HG02973 (cell line): ENCODE data around the gene BTBD2.

ENCODE experiments used
- ATAC-seq: cut with Tn5 transposase; IDR thresholded peaks from one replicate; pipeline ENCODE4 v1.9.1; 2021; ENCODE audit warnings: moderate library complexity; ENCODE audit not compliant: unreplicated experiment

The BTBD2 gene

DNA sequence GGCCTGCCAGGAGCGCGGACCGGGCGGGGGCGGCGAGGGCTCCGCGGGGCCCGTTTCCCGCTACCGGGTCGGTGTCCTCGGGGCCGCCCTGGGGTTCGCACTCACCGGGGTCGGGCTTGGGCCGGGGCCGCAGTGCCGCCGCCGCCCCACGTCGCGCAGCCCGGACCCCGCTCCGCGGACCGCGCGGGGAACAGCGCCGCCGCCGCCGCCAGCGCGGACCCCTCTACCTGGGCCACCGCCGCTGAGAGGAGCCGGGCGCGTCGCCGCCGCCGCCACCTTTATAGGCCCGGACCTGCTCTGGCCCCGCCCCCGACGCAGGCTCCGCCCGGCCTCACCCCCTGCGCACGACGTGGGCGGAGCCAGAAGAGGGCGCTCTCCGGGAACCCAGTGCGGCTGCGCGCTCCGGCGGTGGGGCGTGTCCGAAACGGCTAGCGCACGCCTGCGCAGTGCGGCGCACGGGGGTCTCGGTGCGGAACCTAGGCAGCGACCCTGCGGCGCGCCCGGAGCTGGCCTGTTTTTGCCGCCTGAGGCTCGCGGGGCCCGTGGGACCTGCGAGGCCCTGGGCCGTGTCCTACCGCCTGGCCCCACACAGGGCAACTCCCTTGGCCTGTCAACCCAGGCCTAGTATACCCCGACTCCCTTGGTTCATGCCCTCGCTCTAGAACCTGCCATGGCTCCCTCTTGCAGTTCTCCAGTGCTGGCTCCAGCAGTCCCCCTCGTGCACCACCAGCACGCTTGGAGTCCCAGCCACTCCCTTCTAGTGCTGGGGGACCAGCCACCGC is 35.7 kb upstream of the BTBD2 start, which contains the start of gene MKNK2:
Gene MKNK2, minus strand, starts transcription at position 254 of the 782 bp plus-strand sequence. CDS start 393 bp downstream, outside the sequence.
- ATAC-seq: peak; percentile 42

DNA sequence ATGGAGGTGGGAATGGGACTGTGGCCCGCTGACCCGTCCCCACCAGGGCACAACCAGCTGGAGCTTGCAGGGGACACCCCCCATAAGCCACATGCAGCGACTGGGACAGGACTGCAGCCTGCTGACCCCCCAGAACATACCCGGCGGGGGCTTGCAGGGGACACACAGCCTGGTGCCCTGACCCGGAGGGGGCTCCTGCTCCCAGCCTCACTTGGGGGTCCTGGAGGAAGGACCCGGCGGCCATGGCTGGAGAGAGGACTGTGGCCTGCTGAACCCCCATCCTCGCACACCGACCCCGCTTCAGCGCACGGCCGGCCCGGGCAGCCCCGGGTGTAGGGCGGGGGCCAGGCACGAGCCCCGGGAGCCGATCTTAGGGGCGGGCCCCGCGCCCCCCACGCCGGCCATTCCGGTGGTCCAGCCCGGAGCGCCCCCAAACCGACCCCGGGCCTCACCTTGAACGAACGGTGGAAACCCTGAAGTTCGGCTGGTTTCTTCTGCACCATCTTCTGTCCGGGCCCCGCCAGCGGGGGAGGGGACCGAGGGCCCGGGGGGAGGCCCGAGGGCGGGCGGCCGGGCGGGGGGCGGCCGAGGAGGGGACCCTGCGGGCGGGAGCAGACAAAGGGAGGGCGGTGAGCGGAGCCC is 35.0 kb upstream of the BTBD2 start:
- ATAC-seq: peak; percentile 4

DNA sequence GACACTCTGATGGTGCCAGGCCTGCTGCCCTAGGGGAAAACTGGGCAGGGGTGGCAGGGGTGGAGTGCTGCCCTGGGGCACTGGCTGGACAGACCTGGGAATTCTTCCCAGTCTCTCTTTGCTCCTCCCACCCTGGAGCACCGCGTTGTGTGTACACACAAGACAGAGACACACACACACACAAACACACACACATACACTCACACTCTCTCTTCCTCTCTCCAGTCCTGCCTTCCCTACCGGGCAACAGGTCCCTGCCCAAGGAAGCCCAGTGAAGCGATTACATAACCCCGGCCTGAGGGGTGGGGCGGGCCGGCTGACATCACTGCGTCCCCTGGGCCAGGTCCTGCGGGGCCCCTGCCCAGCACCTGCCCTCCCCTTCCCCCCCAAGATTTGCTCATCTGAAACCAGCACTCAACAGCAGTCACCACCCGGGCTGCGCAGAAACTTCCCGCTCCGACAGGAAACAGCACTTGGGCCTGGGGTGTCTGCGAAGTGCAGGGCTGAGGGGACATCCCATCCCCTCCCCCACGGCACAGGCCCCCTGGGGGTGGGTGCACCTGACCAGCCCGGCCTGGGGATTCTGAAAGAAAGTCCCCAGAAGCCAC is 34.3 kb upstream of the BTBD2 start:
- peak; percentile 1 for ATAC-seq

DNA sequence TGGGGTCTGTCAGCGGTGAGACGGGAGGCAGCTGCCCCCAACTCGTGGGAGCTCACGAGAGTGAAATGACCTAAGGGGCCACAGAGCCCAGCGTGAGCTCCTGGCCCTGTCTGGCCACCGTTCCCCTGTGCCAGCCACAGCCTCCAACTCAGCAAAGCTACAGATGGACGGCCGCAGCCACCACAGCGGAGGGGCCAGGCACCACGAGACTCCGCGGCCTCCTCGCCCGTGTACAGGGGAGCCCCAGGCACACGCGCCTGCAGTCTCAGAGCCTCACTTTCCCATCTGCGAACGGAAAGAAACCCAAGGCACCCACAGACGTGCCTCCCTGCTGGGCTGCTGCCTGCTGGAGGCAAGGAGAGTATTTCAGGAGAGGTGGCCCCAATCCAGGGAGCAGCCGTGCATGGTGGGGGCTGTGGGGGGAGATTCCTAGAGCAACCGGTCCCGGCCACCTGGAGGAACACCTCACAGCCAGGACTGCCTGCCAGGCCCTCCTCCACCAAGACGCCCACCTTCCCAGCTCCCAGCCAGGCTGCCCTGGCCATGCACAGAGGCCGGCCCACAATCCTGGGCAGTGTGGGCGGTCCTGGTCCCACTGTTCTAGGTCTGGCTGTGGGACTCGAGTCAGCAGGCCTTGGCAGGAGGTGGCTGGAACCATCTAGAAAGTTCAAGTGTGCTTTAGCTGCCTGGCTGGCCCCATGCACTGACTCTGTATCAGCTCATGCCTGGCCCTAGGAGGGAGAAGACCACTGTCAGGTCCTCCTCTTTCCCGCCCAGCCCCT is 33.6 kb upstream of the BTBD2 start:
- ATAC-seq: no peak

DNA sequence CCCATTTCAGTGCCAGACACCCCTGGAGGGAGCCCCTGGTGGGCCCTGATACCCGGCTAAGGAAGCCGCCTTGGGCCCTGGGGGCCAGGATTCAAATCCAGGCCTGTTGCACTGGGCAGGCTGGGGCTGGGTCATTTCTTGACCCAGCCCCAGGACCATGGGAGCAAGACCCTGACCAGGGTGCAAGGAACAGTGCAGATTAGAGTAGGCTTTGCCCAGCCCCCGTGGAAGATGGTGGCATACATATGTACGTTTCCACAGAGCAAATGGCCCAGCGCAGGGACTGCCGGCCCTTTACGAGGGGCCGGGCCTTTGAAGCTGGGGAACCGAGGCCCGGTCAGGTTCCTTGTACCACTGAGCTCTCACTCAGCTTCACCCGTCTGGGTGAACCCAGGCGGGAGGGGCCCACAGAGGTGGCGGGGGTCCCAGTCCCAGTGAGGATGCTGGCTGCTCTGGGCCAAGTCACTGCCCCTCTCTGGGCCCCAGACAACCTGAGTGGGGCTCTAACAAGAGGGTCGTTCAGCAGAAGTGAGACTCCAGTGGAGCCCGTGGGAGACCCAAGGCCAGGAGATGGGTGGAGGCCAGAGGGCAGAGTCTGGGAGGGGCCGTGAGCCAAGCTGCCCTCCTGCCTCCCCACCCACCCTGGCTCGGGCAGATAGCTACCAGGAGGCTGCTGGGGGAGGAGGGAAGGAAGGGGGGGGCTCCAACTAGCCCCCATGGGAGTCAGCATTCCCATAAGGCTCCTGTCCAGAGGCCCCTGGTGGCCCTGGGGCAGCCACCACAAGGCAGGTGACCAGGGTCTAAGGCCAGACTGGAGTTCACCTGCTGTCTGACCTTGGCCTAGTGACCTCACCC is 32.8 kb upstream of the BTBD2 start:
- ATAC-seq: no peak

DNA sequence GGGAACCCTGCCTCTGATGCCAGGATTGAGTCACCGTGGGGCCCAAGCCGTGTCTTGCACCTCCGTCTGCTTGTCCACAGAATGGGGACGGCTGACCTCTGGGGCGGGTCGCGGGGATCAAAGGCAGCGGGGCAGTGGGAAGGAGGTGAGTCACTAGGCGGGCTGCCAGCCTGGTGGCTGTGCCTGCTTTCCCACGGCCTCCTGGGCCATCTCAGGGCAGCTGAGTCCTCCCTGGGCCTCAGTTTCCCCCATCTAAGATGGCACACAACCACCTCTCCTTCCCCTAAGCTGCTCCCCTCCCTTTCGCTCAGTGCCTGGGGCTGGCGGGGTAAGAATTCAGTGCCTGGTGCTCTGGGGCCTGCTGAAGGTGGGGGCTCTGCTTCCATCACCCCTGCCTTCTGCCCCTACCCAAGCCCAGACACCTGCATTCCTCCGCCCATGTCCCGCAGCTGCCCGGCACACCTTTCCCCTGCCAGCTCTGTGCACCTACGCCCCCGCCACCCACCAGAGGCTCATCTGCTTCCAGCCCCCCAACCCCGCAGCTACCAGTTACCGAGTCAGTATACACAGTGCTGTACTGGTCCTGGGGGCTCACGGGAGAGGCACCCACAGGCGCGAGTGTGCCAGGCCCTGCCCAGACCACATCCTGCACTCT is 32.1 kb upstream of the BTBD2 start:
- ATAC-seq: no peak

DNA sequence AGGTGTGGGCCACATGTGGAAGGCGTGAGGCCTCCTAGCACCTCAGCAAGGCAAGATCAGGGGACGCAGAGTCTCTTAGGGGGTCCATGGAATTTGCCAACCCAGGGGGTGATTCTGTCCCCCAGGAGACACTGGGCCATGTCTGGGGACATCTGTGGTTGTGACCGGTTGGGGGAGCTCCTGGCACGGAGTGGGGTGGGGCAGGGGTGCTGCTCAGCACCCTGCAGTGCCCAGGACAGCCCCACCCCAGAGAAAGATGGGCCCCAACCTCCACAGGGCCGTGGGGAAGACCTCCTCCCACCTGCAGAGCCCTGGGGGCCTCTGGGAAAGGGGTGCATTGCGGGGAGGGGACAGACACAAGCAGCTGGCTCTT is 31.5 kb upstream of the BTBD2 start:
- no peak for ATAC-seq

DNA sequence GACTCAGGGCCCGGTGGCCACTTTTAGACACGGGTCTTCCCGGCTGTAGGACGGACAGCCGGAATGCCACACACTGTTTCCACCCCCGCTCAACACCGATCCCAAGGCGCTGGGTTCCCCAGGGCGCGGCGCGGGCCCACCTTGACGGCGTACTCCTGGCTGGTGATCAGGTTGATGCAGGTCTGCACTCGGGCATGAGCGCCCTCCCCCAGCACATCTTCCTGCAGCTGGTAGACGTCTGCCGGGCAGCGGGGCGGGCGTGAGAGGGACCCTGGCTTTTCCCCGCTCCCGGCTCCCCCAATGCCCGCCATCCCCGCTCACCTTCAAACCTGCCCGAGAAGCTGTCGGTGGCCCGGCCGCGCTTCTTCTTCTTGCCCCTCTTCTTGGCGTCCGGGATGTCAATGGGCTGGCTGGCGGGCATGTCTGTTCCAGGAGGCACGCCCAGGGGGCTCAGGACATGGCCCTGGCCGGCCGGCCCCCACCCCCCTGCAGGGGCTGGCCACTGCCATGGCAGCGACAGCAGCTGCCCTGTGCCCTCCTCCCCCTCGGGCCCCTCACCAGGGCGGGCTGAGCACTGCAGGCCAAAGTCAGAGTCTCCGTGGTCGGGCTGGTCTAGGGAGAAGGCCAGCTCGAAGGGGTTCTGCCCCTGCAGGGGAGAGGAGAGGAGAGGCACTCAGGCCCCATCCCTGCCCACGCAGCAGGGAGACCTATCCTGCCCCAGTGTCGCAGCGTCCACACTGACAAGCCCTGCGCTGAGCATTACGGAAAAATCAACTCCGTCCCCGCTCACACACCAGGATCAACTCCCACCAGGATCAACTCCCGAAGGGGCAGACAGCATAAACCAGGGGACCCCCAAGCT is 30.8 kb upstream of the BTBD2 start:
- no peak for ATAC-seq

DNA sequence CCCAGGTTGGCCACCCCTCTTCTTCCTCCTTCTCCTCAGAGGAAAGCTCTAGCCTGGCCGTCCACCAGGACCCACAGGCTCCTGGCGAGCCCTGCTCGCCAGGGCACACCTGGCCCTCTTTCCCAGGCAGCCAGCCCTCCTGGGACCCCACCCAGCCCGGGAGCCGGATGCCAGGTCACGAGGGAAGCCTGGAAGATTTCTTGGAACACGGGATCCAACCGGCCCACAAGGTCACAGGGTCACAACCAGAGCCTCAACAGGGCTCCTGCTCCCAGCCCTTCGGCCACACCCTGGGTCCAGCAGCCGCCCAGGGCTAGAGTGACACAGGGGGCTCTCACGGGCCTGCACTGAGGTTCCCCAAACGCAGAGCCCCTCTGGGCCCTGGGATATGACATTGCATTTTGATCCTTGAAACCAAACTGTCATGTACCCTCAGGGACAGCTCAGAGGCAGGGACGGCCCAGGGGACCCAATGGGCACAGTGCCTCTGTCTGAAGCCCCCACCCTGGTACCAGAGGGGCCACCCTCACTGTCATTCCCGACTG is 30.1 kb upstream of the BTBD2 start:
- ATAC-seq: no peak

DNA sequence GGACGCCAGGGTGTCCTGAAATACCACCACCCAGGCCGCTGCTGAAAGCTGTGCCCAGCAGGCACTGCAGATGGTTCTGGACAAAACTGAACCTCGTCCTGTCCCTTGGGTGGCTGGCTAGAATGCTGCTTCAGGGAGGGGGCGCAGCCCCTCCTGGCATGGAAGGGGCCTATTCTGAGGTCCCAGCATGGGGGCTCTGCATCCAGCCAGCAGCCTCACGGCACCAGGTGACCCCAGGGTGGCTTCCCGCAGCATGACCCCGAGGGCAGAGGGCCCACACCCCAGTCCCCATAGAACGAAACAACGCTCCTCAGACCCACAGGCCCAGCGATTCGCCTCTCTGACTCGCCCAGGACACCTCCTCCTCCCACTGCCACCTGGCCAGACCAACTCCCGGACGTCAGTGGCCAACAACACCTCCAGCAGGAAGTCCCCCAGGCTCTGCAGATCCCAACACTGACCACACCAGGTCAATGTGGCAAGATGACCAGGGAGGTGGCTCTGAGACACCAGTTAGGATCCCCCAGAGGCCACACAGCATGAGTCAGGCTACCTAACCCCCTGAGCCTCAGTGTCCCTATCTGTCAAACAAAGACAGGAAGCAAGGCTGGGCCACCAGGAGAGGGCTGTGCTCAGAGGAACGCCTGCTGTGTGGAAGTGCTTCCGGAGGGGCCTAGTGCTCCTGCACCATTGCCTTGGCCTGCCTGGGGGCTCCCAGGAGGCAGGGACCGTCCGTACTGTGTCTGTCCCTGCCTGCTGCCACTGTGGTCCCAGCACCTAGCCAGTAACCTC is 29.4 kb upstream of the BTBD2 start:
- no peak for ATAC-seq

DNA sequence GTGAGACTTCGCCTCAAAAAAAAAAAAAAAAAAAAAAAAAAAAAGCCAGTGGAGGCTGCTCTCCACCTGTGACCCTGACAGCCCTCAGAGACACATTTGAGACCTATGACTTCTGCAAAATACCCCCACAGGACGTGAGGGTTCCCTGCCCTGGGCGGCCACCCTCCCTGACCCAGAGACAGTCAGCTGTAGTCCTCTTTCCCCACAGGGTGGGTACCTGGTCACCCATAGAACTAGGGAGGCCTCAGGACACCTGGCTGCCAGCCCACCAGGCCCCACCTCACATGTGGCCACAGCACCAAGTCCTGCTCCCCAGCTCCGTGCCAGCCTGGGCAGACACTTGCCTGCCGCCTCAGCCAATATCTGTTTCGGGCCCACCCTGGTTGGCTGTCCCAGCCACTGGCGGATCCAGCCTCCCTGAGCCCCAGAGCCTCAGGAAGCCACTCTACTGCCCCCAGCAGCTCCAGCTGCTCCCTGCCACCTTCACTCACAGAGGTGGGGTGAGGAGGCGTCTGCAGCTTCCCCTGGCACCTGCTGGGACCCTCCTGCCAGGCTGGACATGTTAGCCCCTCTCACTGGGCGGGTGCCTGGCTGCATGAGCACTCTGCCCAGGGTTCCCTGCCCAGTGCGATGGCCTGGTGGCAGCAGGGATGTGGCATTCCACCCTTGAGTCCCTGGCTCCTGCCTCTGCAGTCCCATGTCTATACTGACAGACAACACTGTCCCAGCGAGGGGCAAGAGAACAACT is 28.6 kb upstream of the BTBD2 start:
- no peak for ATAC-seq

DNA sequence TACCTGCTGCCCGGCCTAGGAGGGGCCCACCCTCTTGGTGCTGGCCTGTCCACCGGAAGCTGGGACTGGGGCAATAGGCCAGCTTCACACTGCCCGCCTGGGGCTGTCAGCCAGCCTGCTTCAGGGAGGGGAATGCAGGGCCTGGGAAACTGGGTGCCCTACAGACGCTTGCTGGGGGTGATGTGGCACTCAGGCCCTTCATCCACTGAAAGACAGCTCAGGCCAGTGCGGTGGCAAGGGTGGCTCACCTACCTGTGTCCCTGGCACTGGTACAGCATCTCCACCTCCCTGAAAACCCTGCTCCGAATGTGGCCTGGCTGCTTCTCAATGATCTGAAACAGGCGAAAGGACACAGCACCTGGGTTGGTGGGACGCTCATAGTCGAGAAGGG is 27.7 kb upstream of the BTBD2 start:
- ATAC-seq: no peak

DNA sequence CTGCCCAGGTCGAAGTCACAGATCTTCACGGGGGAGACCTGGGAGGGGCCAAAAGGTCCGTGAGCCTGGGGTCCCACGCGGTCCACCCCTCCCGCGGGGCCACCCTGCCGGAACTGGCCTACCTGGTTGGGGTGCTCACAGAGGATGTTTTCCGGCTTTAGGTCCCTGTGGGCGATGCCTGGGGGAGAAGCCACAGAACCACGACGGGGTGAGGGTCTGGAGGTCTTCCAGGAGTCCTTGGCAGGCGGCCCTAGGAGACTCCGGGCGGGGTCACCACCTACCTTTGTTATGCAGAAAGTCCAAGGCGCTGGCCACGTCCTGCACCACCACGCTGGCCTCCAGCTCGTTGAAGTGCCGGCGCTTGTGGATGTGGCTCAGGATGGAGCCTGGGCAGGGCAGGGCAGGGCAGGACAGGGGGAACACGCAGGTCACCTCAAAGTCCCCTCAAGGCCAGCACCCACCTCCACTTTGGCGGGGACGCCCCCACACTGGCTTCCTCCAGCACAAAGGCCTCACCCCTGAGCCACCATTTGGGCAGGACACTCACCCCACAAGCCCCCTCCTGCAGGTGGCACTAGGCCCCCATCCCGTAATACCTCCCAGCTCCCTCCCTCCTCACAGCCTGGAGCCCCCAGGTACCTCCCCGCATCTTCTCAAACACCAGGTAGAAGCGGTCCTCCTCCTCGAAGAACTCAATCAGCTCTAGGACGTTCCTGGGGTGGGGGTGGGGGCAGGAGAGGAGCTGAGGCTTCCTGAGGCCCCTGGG is 27.2 kb upstream of the BTBD2 start:
- ATAC-seq: peak; percentile 7

DNA sequence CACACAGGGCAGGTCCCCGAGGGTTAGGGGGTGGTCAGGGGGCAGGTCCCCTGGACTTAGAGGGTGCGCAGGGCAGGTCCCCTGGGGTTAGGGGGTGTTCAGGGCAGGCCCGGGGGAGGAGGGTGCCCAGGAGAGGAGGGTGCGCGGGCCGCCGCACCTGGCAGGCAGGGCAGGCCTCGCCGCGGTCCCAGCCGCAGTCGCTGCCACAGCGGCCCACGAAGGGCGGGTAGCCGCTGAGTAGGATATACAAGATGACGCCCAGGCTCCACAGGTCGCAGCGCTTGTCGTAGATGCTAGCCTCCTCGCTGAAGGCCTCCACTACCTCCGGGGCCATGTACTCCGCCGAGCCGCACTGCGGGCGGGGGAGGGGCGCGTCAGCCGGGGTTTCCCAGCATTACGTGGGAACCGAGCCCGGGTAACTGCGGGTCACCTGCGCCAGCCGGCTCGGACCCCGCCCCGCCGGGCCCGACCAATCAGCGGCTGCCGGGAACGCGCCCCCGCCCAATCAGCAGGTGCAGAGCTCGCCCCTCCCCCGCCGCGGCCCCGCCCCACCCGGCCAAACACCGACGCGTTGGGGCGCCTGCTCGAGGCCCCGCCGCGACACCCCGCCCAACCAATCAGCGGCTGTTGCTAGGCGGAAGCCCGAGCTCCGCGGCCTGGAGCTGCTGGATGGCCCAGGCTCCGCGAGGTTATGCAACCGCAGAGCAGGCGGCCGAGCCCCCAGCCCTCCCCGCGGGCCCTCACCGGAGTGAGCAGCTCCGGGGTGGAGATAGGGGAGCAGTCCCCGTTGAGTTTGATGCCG is 26.4 kb upstream of the BTBD2 start:
- peak; percentile 54 for ATAC-seq

DNA sequence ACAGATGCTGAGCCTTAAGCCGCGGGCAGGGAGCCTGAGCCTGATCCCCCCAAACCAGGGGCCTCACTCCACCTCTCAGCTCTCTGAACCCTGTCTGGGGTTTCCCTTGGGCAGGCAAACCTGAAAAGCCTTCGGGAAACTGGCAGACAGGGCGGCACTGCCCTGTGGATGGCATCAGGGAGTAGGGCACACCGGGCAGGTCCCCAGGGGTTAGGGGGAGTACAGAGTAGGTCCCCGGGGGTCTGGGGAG is 25.8 kb upstream of the BTBD2 start:
- no peak for ATAC-seq
